IPS-15b (cell line): ENCODE data around the gene CEACAM7.
A peak's percentile ranks its signal among the peaks of the same experiment; 100 is the strongest.

Source experiments
- H3K27me3 ChIP-seq: one replicate; pipeline ENCODE4 v1.6.1; 2013; ENCODE audit warnings: low read length; ENCODE audit not compliant: control insufficient read depth, insufficient read depth
- H3K36me3 ChIP-seq: one replicate; pipeline ENCODE4 v1.6.1; 2013; ENCODE audit warnings: low read length; ENCODE audit not compliant: control insufficient read depth, insufficient read depth
- H3K4me1 ChIP-seq: one replicate; pipeline ENCODE4 v1.6.1; 2013; ENCODE audit warnings: mild to moderate bottlenecking, low read length; ENCODE audit not compliant: control insufficient read depth, insufficient read depth
- H3K4me3 ChIP-seq: one replicate; pipeline ENCODE4 v1.5.1; 2013; ENCODE audit warnings: low read depth, low read length
- H3K9ac ChIP-seq: one replicate; pipeline ENCODE4 v1.6.1; 2013; ENCODE audit warnings: low read depth, mild to moderate bottlenecking, low read length
- H3K9me3 ChIP-seq: one replicate; pipeline ENCODE4 v1.6.1; 2013; ENCODE audit warnings: mild to moderate bottlenecking, low read length; ENCODE audit not compliant: control insufficient read depth, insufficient read depth

The CEACAM7 gene

GRCh38 chr19:41707871-41708371 is 19.9 kb upstream of the CEACAM7 start:
- Histone ChIP-seq H3K9ac (no peak overlapping the region), H3K27me3 (peaks cover 4% of the 10 kb centered on the region), H3K9me3 (no peaks in the 10 kb centered on the region), H3K36me3 (no peaks in the 10 kb centered on the region), H3K4me1 (no peaks in the 10 kb centered on the region), H3K4me3 (no peak overlapping the region)

GRCh38 chr19:41707502-41707812 is 19.4 kb upstream of the CEACAM7 start:
- no peak overlapping the region for H3K4me3 ChIP-seq
- no peaks in the 10 kb centered on the region for H3K4me1 ChIP-seq
- H3K9ac ChIP-seq, result no peak overlapping the region
- no peaks in the 10 kb centered on the region for H3K36me3 ChIP-seq
- H3K27me3 ChIP-seq, result peaks cover 4% of the 10 kb centered on the region
- H3K9me3 ChIP-seq, result no peaks in the 10 kb centered on the region

- Histone ChIP-seq H3K9ac (no peak overlapping the region), H3K27me3 (peaks cover 4% of the 10 kb centered on the region), H3K9me3 (no peaks in the 10 kb centered on the region), H3K4me3 (peak overlapping the region; percentile 55), H3K4me1 (no peaks in the 10 kb centered on the region), H3K36me3 (no peaks in the 10 kb centered on the region)
Observed at GRCh38 chr19:41706741-41707501, 18.9 kb upstream of the CEACAM7 start.

DNA sequence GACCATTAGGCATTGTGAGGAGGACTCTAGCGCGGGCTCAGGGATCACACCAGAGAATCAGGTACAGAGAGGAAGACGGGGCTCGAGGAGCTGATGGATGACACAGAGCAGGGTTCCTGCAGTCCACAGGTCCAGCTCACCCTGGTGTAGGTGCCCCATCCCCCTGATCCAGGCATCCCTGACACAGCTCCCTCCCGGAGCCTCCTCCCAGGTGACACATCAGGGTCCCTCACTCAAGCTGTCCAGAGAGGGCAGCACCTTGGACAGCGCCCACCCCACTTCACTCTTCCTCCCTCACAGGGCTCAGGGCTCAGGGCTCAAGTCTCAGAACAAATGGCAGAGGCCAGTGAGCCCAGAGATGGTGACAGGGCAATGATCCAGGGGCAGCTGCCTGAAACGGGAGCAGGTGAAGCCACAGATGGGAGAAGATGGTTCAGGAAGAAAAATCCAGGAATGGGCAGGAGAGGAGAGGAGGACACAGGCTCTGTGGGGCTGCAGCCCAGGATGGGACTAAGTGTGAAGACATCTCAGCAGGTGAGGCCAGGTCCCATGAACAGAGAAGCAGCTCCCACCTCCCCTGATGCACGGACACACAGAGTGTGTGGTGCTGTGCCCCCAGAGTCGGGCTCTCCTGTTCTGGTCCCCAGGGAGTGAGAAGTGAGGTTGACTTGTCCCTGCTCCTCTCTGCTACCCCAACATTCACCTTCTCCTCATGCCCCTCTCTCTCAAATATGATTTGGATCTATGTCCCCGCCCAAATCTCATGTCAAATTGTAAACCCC is 17.5 kb upstream of the CEACAM7 start:
- Histone ChIP-seq H3K27me3 (peaks cover 4% of the 10 kb centered on the region), H3K9ac (no peak overlapping the region), H3K9me3 (no peaks in the 10 kb centered on the region), H3K4me3 (no peak overlapping the region), H3K4me1 (no peaks in the 10 kb centered on the region), H3K36me3 (no peaks in the 10 kb centered on the region)

DNA sequence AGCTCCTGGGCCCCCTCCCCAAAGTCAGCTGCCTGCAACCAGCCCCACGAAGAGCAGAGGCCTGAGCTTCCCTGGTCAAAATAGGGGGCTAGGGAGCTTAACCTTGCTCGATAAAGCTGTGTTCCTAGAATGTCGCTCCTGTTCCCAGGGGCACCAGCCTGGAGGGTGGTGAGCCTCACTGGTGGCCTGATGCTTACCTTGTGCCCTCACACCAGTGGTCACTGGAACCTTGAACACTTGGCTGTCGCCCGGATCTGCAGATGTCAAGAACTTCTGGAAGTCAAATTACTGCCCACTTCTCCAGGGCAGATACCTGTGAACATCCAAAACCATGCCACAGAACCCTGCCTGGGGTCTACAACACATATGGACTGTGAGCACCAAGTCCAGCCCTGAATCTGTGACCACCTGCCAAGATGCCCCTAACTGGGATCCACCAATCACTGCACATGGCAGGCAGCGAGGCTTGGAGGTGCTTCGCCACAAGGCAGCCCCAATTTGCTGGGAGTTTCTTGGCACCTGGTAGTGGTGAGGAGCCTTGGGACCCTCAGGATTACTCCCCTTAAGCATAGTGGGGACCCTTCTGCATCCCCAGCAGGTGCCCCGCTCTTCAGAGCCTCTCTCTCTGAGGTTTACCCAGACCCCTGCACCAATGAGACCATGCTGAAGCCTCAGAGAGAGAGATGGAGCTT is 15.7 kb upstream of the CEACAM7 start:
- Histone ChIP-seq H3K9ac (no peak overlapping the region), H3K9me3 (no peaks in the 10 kb centered on the region), H3K4me3 (no peak overlapping the region), H3K27me3 (peaks cover 4% of the 10 kb centered on the region), H3K4me1 (no peaks in the 10 kb centered on the region), H3K36me3 (no peaks in the 10 kb centered on the region)

DNA sequence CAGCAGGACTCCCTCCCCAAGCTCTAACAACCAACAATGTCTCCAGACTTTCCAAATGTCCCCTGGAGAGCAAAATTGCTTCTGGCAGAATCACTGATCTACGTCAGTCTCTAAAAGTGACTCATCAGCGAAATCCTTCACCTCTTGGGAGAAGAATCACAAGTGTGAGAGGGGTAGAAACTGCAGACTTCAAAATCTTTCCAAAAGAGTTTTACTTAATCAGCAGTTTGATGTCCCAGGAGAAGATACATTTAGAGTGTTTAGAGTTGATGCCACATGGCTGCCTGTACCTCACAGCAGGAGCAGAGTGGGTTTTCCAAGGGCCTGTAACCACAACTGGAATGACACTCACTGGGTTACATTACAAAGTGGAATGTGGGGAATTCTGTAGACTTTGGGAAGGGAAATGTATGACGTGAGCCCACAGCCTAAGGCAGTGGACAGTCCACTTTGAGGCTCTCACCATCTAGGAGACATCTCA is 14.1 kb upstream of the CEACAM7 start:
- Histone ChIP-seq H3K36me3 (no peaks in the 10 kb centered on the region), H3K27me3 (peaks cover 4% of the 10 kb centered on the region), H3K9me3 (no peaks in the 10 kb centered on the region), H3K9ac (no peak overlapping the region), H3K4me1 (no peaks in the 10 kb centered on the region), H3K4me3 (no peak overlapping the region)

GRCh38 chr19:41701401-41702075 is 13.5 kb upstream of the CEACAM7 start:
- Histone ChIP-seq H3K36me3 (no peaks in the 10 kb centered on the region), H3K27me3 (peaks cover 4% of the 10 kb centered on the region), H3K4me3 (no peak overlapping the region), H3K9ac (no peak overlapping the region), H3K4me1 (no peaks in the 10 kb centered on the region), H3K9me3 (no peaks in the 10 kb centered on the region)

- no peaks in the 10 kb centered on the region for H3K4me1 ChIP-seq
Observed at GRCh38 chr19:41700381-41701195, 12.5 kb upstream of the CEACAM7 start.

GRCh38 chr19:41699968-41700323 is 11.9 kb upstream of the CEACAM7 start:
- Histone ChIP-seq H3K9me3 (no peaks in the 10 kb centered on the region), H3K36me3 (no peaks in the 10 kb centered on the region), H3K4me3 (no peak overlapping the region), H3K4me1 (no peaks in the 10 kb centered on the region), H3K27me3 (no peaks in the 10 kb centered on the region), H3K9ac (no peak overlapping the region)

More at GRCh38 chr19:41700381-41701195, 12.5 kb upstream of the CEACAM7 start:
- H3K9me3 ChIP-seq, result no peaks in the 10 kb centered on the region
- no peaks in the 10 kb centered on the region for H3K27me3 ChIP-seq
- H3K9ac ChIP-seq, result no peak overlapping the region
- H3K36me3 ChIP-seq, result no peaks in the 10 kb centered on the region
- H3K4me3 ChIP-seq, result no peak overlapping the region

- Histone ChIP-seq H3K9me3 (no peaks in the 10 kb centered on the region), H3K27me3 (peaks cover 1% of the 10 kb centered on the region), H3K4me3 (no peak overlapping the region), H3K36me3 (no peaks in the 10 kb centered on the region), H3K9ac (no peak overlapping the region), H3K4me1 (no peaks in the 10 kb centered on the region)
Observed at GRCh38 chr19:41699231-41699967, 11.3 kb upstream of the CEACAM7 start.
